ENCODE measurements around the gene CDR2L. TPM values are rescaled to one million over a fixed set of nuclear protein-coding genes. Genes with fewer than 3 reads are reported as not detected.
A peak's percentile ranks its signal among the peaks of the same experiment; 100 is the strongest.
"Not testable (repeated sequence)": the region's sequence is repeated elsewhere in the genome, so short reads cannot be mapped to it uniquely, and the experiment has no call there.

The CDR2L gene
- total RNA-seq, 1 experiment from 2014 or later, result 3.4 TPM

DNA sequence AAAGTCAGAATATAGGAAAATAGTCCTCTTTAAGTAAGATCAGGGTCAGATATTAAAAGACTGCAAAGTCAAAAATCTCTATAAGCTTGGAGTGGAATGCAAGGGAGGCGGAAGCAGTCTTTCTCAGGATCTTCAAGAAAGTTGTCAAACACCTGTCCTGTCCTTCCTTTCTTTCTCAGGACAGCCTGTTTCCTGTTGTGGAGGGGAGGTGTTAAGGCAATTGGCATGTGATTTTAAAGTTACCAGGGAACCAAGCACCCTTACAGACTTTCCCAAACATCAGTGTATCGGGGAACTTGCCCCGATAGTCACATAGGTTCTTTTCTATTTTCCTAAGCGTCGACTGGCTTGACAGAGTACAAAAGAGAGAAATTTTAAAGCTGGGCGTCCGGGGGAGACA lies 57.3 kb downstream of the CDR2L start:
- peak overlapping the region; percentile 53 for H3K4me3 Mint-ChIP-seq (ENCODE audit: unreplicated experiment)
- no peak for DNase-seq (ENCODE audit: unreplicated experiment)
- no TSS peak for BruUV-seq (replicated peaks)
- POLR2A ChIA-PET, result interaction anchor here (1.0 kb wide), 1 partner anchor 9 kb away, joined by 4 read pairs; no protein-coding TSS in a partner anchor
- H3K4me1 Mint-ChIP-seq (ENCODE audit: insufficient read depth, unreplicated experiment), result peaks cover 13% of the 10 kb centered on the region
- CTCF ChIA-PET, result interaction anchor here (0.6 to 0.7 kb wide), 2 partner anchors 43 to 51 kb away, joined by 3 read pairs; no protein-coding TSS in a partner anchor
- TF ChIP-seq, protein P1, sequence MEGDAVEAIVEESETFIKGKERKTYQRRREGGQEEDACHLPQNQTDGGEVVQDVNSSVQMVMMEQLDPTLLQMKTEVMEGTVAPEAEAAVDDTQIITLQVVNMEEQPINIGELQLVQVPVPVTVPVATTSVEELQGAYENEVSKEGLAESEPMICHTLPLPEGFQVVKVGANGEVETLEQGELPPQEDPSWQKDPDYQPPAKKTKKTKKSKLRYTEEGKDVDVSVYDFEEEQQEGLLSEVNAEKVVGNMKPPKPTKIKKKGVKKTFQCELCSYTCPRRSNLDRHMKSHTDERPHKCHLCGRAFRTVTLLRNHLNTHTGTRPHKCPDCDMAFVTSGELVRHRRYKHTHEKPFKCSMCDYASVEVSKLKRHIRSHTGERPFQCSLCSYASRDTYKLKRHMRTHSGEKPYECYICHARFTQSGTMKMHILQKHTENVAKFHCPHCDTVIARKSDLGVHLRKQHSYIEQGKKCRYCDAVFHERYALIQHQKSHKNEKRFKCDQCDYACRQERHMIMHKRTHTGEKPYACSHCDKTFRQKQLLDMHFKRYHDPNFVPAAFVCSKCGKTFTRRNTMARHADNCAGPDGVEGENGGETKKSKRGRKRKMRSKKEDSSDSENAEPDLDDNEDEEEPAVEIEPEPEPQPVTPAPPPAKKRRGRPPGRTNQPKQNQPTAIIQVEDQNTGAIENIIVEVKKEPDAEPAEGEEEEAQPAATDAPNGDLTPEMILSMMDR (IDR thresholded peaks at IDR 0.05; ENCODE audit: unreplicated experiment), result no peak
- intact Hi-C loops (cut with micrococcal nuclease), result no loop called here
- H3K27me3 Mint-ChIP-seq (ENCODE audit: insufficient read depth, unreplicated experiment), result no peaks in the 10 kb centered on the region
- H3K27ac Mint-ChIP-seq (ENCODE audit: low read depth, unreplicated experiment), result no peak overlapping the region
- H3K9me3 Mint-ChIP-seq (ENCODE audit: unreplicated experiment), result no peaks in the 10 kb centered on the region
- peaks cover 49% of the 10 kb centered on the region for H3K36me3 Mint-ChIP-seq (ENCODE audit: insufficient read depth, unreplicated experiment)

DNA sequence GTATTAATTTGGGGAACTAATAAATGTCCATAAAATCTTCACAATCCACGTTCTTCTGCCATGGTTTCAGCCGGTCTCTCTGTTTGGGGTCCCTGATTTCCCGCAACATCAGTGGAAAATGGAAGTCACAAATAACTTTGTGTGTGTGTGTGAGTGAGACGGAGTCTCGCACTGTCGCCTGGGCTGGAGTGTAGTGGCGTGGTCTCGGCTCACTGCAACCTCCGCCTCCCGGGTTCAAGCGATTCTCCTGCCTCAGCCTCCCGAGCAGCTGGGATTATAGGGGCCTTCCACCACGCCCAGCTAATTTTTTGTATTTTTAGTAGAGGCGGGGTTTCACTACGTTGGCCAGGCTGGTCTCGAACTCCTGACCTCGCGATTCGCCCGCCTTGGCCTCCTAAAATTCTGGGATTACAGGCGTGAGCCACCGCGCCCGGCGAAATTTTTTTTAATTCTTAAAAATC lies 58.5 kb downstream of the CDR2L start:
- H3K4me1 Mint-ChIP-seq (ENCODE audit: insufficient read depth, unreplicated experiment), result peaks cover 13% of the 10 kb centered on the region
- peak overlapping the region; percentile 98 for H3K4me3 Mint-ChIP-seq (ENCODE audit: unreplicated experiment)
- H3K9me3 Mint-ChIP-seq (ENCODE audit: unreplicated experiment); CTCF ChIA-PET; BruUV-seq (replicated peaks); DNase-seq (ENCODE audit: unreplicated experiment); H3K27me3 Mint-ChIP-seq (ENCODE audit: insufficient read depth, unreplicated experiment): not testable (repeated sequence)
- peaks cover 49% of the 10 kb centered on the region for H3K36me3 Mint-ChIP-seq (ENCODE audit: insufficient read depth, unreplicated experiment)
- POLR2A ChIA-PET, result interaction anchor here (0.7 to 4.9 kb wide), 15 partner anchors 8 to 323 kb away, joined by 3 to 63 read pairs (median 7); partner anchors contain the start of genes CDR2L, FDXR, JPT1 and MRPL58
- peak overlapping the region; percentile 95 for H3K27ac Mint-ChIP-seq (ENCODE audit: low read depth, unreplicated experiment)
- intact Hi-C loops (cut with micrococcal nuclease), result loop anchor here (1.0 to 2.0 kb wide), 2 partner anchors 11 to 85 kb away; no protein-coding TSS in a partner anchor

DNA sequence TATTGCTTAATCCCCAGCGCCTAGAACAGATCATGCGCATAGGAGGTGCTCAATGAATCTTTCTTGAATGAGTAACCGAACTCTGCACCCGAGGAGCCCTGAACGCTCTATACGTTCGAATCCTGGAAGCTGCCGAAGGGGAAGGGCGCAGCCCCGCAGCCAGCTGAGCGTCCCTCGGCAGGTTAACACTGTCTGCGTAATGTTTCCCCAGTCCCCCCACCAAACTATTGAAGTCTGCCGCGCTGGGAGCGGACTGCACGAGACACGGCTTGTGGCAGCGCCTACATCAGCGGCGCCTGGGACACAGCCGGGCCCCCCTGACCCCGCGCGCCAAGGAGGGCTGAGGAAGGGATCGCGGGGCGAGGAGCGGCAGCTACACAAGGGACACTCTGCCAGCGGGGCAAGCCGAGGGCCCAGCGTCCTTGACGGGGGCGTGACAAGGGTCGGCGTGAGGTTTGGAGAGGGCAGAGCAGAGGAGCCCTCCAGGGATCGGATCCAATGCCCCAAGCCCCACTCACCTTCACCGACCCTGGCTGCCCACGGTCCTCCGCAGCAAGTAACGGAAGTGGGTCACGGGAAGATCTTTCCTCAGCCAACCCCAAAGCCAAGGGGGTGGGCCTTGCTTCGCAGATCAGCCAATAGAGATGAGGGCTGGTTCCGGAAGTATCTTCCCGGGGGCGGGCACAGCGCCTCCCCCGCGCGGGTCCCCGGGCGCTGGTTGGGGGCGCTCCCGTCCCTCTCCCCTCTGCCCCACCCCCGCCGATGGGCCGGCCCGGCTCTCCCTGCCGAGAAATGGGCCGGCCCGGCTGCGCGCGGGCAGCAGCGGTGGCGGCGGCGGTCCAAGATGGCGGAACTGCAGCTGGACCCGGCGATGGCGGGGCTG lies 59.2 kb downstream of the CDR2L start, which contains the start of the genes ATP5PD and KCTD2:
TSS of gene ATP5PD (minus strand) at position 563 of the 883 bp plus-strand sequence. CDS start 4,319 bp downstream, outside the sequence.
TSS of gene KCTD2 (plus strand) at position 819 of the 883 bp plus-strand sequence. CDS start at position 845, 26 bp downstream.
- peaks cover 47% of the 10 kb centered on the region for H3K36me3 Mint-ChIP-seq (ENCODE audit: insufficient read depth, unreplicated experiment)
- TF ChIP-seq, protein P1 (IDR thresholded peaks at IDR 0.05; ENCODE audit: unreplicated experiment), result no peak
- peak; percentile 96 for DNase-seq (ENCODE audit: unreplicated experiment)
- H3K9me3 Mint-ChIP-seq (ENCODE audit: unreplicated experiment), result no peaks in the 10 kb centered on the region
- peak within 1 kb of the TSS; percentile 98 for H3K4me3 Mint-ChIP-seq (ENCODE audit: unreplicated experiment)
- peaks cover 13% of the 10 kb centered on the region for H3K4me1 Mint-ChIP-seq (ENCODE audit: insufficient read depth, unreplicated experiment)
- BruUV-seq (replicated peaks), result TSS peak; percentile 62
- POLR2A ChIA-PET, result interaction anchor here (0.5 to 4.9 kb wide), 27 partner anchors 8 to 410 kb away, joined by 3 to 63 read pairs (median 5); partner anchors contain the start of genes ARMC7, CDR2L, FDXR and JPT1
- intact Hi-C loops (cut with micrococcal nuclease), result loop anchor here (1.0 to 2.0 kb wide), 2 partner anchors 11 to 86 kb away; no protein-coding TSS in a partner anchor
- H3K27me3 Mint-ChIP-seq (ENCODE audit: insufficient read depth, unreplicated experiment), result no peaks in the 10 kb centered on the region
- CTCF ChIA-PET, result interaction anchor here (1.0 kb wide), 1 partner anchor 59 kb away, joined by 6 read pairs; the partner anchor contains the start of gene CDR2L
- peak within 1 kb of the TSS; percentile 95 for H3K27ac Mint-ChIP-seq (ENCODE audit: low read depth, unreplicated experiment)

DNA sequence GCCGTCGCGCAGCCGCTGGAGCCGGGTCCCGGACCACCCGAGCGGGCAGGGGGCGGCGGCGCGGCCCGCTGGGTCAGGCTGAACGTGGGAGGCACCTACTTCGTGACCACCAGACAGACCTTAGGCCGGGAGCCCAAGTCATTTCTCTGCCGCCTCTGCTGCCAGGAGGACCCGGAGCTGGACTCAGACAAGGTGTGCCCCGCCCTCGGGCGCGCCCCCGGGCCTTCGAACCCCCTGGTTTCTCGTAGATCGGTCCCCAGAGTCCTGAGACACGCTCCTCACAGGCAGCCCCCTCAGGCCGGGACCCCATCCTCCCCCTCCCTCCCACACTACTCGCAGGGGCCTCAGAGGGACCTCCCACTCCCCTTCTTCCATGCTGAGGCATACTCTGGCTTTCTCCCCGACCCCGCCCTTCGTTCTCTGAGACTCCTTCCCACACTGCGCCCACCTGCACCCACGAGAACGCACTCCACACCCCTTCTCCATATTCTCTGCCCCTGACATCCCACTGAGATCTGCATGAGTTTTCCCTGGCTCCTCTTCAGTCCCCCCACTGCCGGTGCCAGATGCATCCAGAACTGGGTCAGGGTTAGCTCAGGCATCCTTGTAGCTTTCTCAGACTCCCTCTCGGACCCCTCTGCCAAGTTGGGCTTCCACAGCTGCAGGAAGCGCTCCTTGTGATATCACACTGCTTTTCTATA lies 60.1 kb downstream of the CDR2L start:
- Mint-ChIP-seq H3K36me3 (ENCODE audit: insufficient read depth, unreplicated experiment) (peaks cover 45% of the 10 kb centered on the region), H3K9me3 (ENCODE audit: unreplicated experiment) (no peaks in the 10 kb centered on the region), H3K4me1 (ENCODE audit: insufficient read depth, unreplicated experiment) (peaks cover 13% of the 10 kb centered on the region), H3K4me3 (ENCODE audit: unreplicated experiment) (peak overlapping the region; percentile 98), H3K27ac (ENCODE audit: low read depth, unreplicated experiment) (peak overlapping the region; percentile 76), H3K27me3 (ENCODE audit: insufficient read depth, unreplicated experiment) (no peaks in the 10 kb centered on the region)
- TF ChIP-seq, protein P1 (IDR thresholded peaks at IDR 0.05; ENCODE audit: unreplicated experiment), result no peak
- intact Hi-C loops (cut with micrococcal nuclease), result loop anchor here (2.0 kb wide), 1 partner anchor 87 kb away; no protein-coding TSS in a partner anchor
- DNase-seq (ENCODE audit: unreplicated experiment), result peak; percentile 10
- ChIA-PET POLR2A (interaction anchor here (0.5 to 4.9 kb wide), 27 partner anchors 9 to 409 kb away, joined by 3 to 63 read pairs (median 7); partner anchors contain the start of genes ARMC7, CDR2L, MRPL58 and SUMO2), CTCF (interaction anchor here (0.6 to 2.6 kb wide), 8 partner anchors 9 to 584 kb away, joined by 3 to 20 read pairs (median 5); partner anchors contain the start of genes CDR2L and NUP85)
- no TSS peak for BruUV-seq (replicated peaks)
